ENCODE data around the gene EYA2.
"Not testable (repeated sequence)": the region's sequence is repeated elsewhere in the genome, so short reads cannot be mapped to it uniquely, and the experiment has no call there.

Gene EYA2

DNA sequence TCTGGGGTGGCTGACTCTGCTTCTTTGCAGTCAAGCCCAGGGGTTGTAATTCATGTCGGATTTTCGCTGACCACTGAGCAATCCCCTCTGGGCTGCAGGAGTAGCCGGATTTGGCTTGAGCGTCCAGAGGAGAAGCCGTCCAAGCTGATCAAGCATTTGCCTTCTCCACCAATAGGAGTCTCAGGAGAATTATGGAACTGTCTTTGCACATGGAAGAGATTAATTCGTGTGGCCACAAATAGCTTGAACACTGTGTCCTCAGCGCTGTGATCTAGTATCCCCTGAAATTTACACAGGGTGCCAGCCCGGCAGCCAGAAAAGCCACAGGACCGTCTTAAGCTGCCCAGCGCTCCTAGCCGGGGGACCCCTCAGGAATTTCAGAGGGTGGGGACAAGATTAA is 37.1 kb downstream of the EYA2 start:
- DNase-seq (ENCODE audit: low read depth in 2 of 3, low spot score in 1 of 3): no peak

DNA sequence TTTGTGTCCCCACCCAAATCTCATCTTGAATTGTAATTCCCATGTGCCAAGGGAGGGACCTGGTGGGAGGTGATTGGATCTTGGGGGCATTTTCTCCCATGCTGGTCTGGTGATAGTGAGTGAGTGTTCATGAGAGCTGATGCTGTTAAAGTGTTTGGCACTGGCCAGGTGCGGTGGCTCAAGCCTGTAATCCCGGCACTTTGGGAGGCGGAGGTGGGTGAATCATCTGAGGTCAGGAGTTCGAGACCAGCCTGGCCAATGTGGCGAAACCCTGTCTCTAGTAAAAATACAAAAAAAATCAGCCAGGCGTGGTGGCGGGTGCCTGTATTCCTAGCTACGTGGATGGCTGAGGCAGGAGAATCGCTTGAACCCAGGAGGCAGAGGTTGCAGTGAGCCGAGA is 37.8 kb downstream of the EYA2 start:
- not testable (repeated sequence) for DNase-seq (ENCODE audit: low read depth in 2 of 3, low spot score in 1 of 3)

DNA sequence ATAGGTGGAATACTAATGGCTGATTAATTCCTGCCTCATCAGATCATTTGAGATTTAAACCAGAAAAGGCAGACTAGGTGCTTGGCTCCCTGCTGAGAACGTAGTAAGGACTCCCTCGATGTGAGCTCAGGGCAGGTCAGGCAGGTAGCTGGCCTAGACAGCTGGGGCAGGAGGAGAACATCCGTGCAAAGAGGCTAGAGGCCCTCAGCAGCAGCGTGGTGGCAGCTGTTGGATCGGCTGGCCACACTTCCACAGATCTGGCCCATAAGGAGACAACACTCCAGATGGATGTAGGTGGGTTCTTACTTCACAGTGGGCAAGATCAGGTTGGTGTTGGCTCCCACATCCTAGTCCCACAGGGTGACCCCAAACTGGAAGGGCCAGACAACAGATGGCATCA is 38.5 kb downstream of the EYA2 start:
- DNase-seq (ENCODE audit: low read depth in 2 of 3, low spot score in 1 of 3): no peak

DNA sequence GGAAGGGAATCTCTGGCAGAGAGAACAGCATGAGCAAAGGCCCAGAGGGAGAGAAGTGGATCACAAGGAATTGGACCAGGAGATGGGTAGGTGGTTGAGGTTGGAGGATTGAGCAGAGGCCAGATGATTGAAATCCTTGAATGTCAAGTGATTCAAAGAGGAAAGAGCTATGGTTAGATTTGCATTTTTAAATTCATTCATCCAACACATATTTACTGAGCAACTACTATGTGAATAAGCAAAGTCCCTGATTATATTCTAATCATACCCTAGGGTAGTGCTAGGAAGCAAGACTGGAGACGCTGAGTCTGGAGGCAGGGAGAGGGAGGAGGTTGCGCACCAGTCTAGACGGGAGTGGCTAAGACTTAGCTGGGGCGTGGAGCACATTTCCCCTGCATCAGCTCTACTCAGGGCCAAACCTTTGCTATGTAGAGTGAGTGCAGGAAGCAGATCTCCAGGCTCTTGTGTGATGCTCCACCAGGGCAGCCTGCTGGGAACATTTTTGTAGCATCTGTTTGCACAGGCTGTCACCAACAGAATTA is 40.2 kb downstream of the EYA2 start:
- no peak for DNase-seq (ENCODE audit: low read depth in 2 of 3, low spot score in 1 of 3)

DNA sequence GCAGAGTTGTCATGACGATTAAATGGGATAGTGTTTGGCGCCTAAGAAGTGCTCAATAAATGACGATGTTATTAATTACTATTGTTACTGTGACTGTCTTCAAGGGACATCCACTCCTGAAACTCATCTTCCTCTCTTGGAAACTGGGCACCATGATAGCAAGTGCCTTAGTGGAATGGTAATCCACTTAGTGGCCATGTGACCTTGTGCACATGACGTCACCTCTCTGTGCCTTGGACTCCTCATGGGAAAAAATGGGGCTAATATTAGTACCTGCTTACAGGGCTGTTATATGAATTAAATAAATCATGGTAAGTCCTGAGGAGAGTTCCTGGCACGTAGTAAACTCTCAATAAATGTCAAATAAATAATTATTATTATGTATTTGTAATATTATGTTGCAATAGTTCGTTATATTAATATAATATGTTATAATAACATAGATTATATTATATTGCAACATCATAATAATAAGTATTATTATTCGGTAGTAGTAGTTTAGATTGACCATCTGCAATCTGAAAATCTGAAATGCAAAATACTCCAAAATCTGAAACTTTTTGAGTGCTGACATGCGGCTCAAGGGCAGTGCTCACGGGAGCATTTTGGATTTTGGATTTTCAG is 40.9 kb downstream of the EYA2 start:
- DNase-seq (ENCODE audit: low read depth in 2 of 3, low spot score in 1 of 3): no peak

DNA sequence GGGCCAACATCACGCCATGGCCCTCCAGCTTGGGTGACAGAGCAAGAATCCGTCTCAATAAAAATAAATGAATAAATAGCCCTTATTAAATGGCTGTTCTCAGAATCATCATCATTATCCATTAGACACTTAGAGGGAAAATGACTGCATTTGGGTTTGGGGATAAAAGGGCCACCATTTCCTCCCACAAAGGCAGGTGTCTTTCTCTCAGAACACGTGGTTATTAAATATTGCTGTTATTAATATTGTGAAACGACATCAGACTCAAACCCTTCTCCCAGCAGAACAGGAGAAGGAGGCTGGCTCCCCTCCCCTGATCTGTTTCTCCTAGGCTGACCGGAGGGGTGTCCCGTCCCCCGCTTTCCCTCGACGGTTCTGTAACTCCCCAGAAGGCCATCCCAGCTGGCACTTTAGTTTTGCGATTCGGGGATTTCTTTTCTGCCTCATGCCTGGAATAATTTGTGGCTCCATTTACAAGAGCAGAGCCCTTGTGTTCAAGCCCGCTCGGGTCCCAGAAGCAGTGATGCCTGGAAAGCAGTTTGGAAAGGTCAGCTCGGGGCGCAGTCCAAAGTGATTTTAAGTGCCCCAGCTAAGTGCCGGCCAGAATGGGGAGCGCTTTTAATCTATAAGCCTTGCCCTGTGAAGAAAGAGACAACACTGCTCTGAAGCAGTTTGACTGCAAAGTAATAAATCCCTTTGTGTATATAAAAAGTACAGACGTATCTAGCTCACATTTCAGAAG is 41.9 kb downstream of the EYA2 start:
- DNase-seq (ENCODE audit: low read depth in 2 of 3, low spot score in 1 of 3): no peak

DNA sequence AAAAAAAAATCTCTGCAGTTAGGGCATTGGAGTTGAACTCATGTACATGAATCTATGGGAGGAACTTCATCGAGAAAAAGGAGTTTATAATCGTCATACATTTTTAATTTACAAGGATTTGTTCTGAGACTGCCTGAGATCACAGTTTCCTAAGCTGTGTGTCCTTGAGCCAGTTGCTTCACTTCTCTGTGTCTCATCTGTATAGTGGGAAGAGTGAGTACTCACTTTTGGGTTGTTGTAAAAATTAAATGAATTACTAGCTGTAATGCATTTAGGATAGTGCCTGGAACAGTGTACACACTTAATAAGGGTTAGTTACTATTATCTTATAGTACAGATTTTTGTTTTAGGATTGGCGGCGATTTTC is 42.5 kb downstream of the EYA2 start:
- DNase-seq (ENCODE audit: low read depth in 2 of 3, low spot score in 1 of 3): no peak

DNA sequence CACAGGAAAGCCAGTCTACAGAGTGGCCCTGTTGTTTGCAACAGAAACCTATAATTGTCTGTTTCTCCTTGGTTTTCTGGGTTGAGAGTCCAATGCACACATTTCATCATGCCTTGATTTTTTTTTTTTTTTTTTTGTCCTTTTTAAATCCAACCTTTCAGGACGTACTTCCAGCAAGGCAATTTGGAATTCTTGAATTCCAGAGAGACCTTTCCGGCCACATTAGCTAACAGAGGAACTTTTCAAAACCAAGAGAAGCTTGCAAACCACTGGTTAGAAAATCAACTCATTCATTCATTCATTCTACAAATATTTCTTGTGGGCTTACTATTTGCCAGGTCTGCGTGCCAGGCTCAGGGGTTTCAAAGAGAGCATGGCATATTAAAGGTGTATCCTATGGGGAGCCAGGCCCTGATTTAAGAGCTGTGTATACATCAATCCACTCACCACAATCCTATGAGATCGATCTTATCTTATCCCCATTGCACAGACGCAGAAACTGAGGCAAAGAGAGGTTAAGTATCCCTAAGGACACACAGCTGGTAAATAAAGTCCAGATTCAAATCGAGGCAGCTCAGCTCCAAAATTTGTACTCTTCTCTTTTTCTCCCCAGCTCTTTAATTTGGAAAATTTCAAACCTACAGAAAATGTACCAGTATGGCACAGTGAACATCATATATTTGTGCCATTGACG is 43.0 kb downstream of the EYA2 start:
- no peak for DNase-seq (ENCODE audit: low read depth in 2 of 3, low spot score in 1 of 3)

DNA sequence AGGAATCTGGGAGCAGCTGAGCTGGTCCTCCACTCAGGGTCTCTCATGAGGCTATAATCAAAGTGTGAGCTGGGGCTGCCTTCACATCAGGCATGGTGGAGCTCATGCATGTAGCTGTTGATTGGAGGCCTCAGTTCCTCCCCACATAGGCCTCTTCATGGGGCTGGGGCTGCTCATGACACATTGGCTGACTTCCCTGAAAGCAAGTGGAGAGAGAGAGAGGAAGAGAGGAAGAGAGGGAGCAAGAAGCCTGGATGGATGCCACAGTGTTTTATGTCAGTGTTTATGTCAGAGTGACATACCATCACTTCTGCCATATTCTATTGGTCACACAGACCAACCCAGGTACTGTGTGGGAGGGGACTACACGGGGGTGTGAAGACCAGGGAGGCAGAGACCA is 43.8 kb downstream of the EYA2 start:
- no peak for DNase-seq (ENCODE audit: low read depth in 2 of 3, low spot score in 1 of 3)

DNA sequence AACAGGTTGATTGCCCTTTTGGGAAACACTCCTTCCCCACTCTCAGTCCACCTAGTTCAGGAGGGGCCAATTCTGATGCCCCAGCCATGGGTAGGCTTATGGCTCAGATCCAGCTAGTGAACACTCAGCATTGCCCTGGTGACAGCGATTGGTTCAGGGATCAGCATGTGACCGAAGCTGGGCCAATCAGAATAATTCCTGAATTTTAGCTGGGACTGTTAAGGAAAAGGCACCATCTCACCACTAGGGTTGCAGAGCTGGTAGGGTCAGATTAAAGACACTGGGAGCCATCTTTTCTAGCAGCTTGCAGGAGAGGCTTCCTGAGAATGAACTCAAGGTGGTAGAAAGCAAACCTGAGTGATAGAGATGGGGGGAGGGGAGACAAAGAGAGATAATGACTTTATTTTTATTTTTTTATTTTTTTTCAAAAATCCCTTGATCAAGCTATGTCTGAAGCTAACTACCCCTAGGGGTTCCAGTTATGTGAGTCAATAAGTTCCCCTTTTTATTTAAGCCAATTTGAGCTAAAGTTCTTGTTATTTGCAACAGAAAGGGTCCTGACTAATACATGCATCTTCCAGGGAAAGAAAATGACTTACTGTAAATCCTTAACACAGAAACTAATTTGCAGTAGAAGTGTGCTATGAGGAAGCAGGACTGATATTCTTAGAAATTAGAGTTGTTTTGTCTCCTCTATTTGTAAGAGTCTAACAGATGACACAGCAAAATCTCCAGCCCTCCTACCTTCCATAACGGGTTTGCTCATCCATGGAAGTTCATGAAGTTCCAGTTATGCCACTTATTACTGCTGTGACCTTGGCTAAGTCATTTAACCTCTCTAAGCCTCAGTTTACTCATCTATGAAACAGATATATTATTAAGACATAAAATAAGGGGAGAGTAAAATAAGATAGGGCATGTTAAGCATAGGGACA is 44.7 kb downstream of the EYA2 start:
- no peak for DNase-seq (ENCODE audit: low read depth in 2 of 3, low spot score in 1 of 3)

DNA sequence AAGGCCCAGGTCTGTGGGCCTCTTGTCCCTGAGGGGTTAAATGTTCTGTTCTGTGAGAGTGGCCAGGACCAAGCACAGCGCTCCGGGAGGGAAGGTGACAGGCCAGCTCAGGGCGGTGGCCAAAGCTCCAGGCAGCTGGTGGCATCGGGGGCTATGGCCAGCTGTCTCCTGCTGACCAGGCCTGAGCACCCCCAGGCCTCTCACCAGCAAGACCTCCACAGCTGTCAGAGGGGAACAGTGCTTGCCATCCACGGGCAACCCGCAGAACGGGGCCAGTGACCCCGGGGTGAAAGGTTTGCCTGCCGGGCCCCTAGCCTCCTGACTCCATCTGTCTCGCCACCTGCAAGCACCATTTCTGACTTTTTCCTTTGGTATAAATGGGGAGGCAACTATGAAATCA is 46.0 kb downstream of the EYA2 start:
- no peak for DNase-seq (ENCODE audit: low read depth in 2 of 3, low spot score in 1 of 3)

DNA sequence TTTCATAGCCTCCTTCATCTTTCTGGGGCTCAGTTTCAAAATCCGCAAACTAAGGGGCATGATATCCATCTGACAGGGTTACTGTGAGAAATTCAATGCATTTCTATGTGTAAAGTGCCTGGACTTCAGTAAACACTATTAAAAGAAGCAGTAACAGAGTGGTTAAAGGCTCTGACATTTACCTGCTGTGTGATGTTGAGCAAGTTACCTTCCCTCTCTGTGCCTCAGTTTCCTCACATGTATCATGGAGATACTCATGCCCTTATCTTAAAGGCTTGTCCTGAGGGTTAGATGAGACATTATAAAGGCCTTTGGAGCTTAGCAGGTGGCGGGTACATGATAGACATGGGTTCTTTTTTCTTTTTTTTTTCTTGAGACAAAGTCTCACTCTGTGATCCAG is 46.8 kb downstream of the EYA2 start:
- no peak for DNase-seq (ENCODE audit: low read depth in 2 of 3, low spot score in 1 of 3)

DNA sequence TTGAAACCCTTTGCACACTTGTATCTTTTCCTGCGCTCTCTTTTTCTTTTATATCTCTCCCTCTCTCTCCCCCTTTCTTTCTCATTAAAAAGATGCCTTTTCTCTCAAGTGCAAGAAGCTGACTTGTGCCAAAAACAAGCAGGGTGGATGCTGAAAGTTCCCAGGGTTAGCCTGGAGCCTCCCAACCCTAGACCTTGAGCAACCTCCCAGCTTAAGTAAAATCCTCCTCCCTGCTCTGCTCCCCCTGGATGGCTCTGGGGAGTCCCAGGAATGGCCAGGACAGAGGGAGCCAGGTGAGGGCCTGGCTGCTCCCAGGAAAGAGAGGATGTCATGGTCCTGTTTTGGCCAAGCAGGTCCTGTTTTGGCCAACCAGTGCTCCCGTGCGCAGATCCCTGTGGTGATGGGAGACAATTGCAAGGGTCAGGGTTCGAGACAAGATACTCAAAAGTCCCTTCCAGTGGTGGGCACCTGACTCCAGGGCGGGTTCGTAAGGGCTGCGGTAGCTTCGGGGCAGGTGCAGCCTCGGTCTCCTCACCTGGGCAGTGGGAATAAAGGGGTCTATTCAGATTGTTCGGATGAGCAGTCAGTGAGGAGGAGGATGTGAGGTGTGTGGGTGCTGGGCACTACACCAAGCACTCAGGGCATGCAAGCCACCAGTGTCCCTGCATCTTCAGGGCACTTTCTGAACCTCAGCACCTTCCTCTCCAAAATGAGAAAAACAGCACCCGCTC is 49.4 kb downstream of the EYA2 start:
- no peak for DNase-seq (ENCODE audit: low read depth in 2 of 3, low spot score in 1 of 3)

DNA sequence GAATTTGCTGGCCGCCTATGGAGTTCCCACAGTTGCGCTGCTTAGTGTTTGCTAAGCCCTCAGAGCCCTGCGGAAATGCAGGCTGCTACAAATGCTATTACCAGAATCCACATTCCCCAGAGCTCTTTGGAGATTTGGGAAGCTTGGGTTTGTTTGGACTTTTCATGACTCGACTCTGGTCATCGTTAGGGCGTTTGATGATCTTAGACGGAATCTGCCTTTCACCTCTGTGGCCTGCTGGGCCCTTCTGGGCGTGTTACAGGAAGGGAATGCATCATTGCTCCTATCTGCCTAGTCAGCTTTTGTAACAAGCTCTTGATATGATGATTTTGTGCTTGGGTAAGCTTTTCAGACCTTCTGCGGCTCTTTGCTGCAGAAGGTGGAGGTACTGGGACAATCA is 50.8 kb downstream of the EYA2 start:
- DNase-seq (ENCODE audit: low read depth in 2 of 3, low spot score in 1 of 3): no peak

DNA sequence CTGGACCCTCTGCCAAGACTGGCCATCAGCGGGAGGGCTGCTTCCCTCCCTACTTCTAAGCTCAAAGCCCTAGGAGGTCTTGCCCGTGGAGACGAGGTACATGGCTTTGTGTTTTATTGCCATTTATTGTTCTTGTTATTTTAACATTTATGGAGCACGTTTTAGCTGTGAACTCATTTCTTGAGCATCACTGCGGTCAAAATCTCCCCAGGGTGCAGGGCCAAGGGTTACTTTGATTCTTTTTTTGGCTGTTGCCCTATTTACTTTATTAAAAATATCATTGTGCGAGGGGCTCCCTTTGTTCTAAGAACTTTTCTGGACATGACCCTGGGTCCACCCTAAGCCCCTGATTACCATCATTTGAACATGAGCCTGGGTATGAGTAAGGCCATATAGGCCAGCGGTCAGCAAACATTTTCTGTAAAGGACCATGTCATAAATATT is 51.6 kb downstream of the EYA2 start:
- no peak for DNase-seq (ENCODE audit: low read depth in 2 of 3, low spot score in 1 of 3)

DNA sequence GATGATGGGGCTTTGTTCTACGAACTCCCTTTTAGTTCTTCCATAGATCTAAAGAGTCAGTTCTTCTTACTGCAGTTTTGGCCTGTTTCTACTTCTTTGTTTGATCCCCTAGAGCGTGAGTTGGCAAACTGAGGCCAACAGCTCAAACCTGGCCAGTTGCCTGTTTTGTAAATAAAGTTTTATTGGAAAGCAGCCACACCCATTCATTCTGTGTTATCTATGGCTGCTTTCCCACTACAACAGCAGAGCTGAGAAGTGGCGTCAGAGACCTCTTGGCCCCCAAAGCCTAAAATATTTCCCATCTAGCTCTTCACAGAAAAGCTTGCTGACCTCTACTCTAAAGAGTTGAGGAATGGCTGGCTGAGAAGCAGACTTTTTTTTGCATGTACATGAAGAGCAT is 52.2 kb downstream of the EYA2 start:
- DNase-seq (ENCODE audit: low read depth in 2 of 3, low spot score in 1 of 3): no peak

DNA sequence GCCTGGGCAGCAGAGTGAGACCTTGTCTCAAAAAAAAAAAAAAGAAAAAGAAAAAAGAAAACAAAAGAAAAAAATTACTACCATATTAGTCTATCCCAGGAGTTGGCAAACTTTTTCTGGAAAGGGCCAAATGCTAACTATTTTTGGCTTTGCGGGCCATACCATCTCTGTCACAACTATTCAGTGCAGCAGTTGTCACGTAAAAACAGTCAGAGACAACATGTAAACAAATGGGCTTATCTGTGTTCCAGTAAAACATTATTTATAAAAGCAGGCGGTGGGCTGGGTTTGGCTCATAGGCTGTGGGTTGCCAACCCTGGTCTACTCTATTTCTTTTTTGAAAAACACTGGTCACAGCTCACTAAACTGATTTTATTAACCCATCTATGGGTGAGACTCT is 53.4 kb downstream of the EYA2 start:
- DNase-seq (ENCODE audit: low read depth in 2 of 3, low spot score in 1 of 3): no peak

DNA sequence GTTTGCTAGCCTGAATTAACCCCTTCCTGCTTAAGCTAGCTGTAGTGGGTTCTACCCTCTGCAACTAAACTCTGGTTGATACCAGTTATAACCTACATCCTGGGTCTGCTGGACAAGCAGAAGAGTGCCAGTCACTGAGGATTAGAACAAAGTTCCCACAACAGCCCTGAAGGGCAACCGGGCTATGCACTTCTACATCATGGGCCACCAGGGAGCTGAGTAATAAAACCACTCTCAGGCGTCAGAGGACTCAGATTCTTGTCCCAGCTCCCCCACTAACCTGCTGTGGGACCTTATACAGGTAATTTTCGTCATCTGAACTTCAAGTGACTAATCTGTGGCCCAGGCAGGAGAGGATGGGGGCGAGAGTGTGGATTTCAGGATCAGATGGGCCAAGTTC is 56.8 kb downstream of the EYA2 start:
- DNase-seq (ENCODE audit: low read depth in 2 of 3, low spot score in 1 of 3): peak; percentile 1 to 11 (median 9)

DNA sequence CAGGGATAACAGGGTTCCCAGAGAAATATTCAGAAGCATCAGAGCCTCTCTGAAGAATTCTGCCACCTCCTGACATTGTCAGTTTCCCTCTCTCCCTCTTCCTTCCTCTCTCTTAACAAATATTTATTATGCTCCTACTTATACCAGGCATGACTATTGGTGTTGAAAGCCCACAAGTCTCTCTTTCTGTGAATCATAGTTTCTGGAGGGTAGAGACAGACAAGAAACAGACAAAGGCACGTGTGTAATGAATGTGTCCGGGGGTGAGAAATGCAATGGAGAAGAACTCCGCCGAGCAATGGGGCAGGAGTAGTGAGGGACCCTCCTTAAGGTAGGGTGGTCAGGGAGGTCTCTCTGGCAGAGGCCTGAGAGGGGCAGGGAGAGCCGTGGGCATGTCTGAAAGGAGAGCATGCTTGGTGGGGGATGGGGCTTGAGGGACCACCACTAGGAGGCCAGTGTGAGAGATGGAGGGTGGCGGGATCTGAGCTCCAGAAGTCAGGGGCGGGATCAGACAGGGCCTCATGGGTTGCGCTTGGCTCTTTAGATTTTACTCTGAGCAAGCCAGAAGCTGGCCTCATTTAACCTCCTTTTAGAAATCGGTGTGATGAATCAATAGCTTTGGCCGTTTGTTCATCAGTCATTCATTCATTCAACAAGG is 57.3 kb downstream of the EYA2 start:
- no peak for DNase-seq (ENCODE audit: low read depth in 2 of 3, low spot score in 1 of 3)

DNA sequence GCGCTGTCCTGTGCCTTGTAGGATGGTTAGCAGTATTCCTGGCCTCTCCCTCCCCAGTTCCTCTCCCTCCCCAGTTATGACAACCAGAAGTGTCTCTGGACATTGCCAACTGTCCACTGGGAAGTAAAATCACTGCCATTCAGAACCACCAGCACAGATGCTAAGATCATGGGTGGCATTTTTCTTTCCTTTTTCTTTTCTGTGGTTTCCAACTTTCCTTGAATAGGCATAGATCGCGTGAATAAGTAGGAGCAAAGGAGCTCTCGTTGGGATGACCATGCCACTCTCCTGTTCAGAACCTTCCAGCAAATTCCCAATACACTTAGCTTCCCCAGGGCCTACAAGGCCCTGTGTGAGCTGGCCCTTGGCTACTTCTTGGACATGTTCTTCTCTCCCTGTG is 59.0 kb downstream of the EYA2 start:
- DNase-seq (ENCODE audit: low read depth in 2 of 3, low spot score in 1 of 3): no peak

All from stimulated activated CD4-positive, alpha-beta T cell treated with anti-CD3 and anti-CD28 coated beads, Interleukin-12 subunit alpha, Interleukin-12 subunit beta, amount 100 ng/mL, for 48 hours (primary cell).